H1 (cell line): ENCODE results near the gene MDM1. TPM values are rescaled to one million over a fixed set of nuclear protein-coding genes. Genes with fewer than 3 reads are reported as not detected.

Source experiments
- CTCF ChIA-PET: fragments of 300-600 bp; sonication (Branson Sonifier 250); formaldehyde crosslinking; loops from one replicate; lab custom pipeline; 2021; ENCODE audit not compliant: partially characterized antibody; lab: Charles Lee
- POLR2A ChIA-PET: fragments of 300-600 bp; sonication (Branson Sonifier 250); formaldehyde crosslinking; loops from one replicate; lab custom pipeline; 2021; ENCODE audit warnings: inconsistent platforms; ENCODE audit not compliant: partially characterized antibody; lab: Charles Lee
- DNase-seq, 2 experiments: peaks; one replicate each; pipeline versions ENCODE4 v3.0.0 to v3.0.0-alpha.2; 2010 to 2022; ENCODE audit warnings: low spot score in 2 of 2, low read depth in 1 of 2, mixed read lengths in 1 of 2
- FAIRE-seq: peaks from 2 replicates; lab custom pipeline; 2011; peaks lifted over from hg19 to GRCh38; lab: Jason Lieb, UNC
- H2AFZ ChIP-seq: 2 replicates; pipeline ENCODE4 v1.8.1; 2012; ENCODE audit warnings: low read length, inconsistent platforms
- H2AK5ac ChIP-seq: 2 replicates; pipeline ENCODE4 v1.6.1; 2013; ENCODE audit warnings: low read depth, low read length
- H2BK120ac ChIP-seq: replicated peaks from 2 replicates; pipeline ENCODE3; 2013; ENCODE audit warnings: low read depth, low read length, inconsistent platforms
- H2BK12ac ChIP-seq: 2 replicates; pipeline ENCODE4 v1.6.1; 2013; ENCODE audit warnings: low read depth, low read length
- H2BK15ac ChIP-seq: 2 replicates; pipeline ENCODE4 v1.6.1; 2013; ENCODE audit warnings: low read length
- H2BK20ac ChIP-seq: 2 replicates; pipeline ENCODE4 v1.6.1; 2013; ENCODE audit warnings: low read length
- H2BK5ac ChIP-seq: 2 replicates; pipeline ENCODE4 v1.6.1; 2013; ENCODE audit warnings: low read depth, low read length
- H3K14ac ChIP-seq: 2 replicates; pipeline ENCODE4 v1.6.1; 2013; ENCODE audit warnings: inconsistent platforms; ENCODE audit not compliant: insufficient read length
- H3K18ac ChIP-seq: 2 replicates; pipeline ENCODE4 v1.6.1; 2013; ENCODE audit warnings: low read length; ENCODE audit errors: extremely low read depth
- H3K23ac ChIP-seq: 2 replicates; pipeline ENCODE4 v1.6.1; 2013; ENCODE audit warnings: inconsistent platforms; ENCODE audit not compliant: insufficient read length
- H3K23me2 ChIP-seq: 2 replicates; pipeline ENCODE4 v1.6.1; 2013; ENCODE audit warnings: low read depth, low read length
- H3K27ac ChIP-seq: 2 replicates; pipeline ENCODE4 v1.6.1; 2011; ENCODE audit warnings: low read depth, low read length, inconsistent platforms
- H3K27me3 ChIP-seq, 4 experiments: replicated peaks in 1 of 4; 1 replicate in 1 of 4; 2 replicates in 3 of 4; pipeline versions ENCODE4 v1.6.1 to v1.8.1; 2011 to 2013; ENCODE audit warnings: low read length in 3 of 4, mild to moderate bottlenecking in 3 of 4, inconsistent platforms in 2 of 4, mixed read lengths in 2 of 4, moderate library complexity in 1 of 4; ENCODE audit not compliant: control insufficient read depth in 3 of 4, insufficient read depth in 3 of 4; ENCODE audit errors: extremely low read depth in 1 of 4
- H3K36me3 ChIP-seq, 4 experiments: 2 replicates each; pipeline versions ENCODE4 v1.6.1 to v1.8.1; 2011 to 2013; ENCODE audit warnings: mild to moderate bottlenecking in 4 of 4, low read length in 3 of 4, moderate library complexity in 2 of 4, control low read depth in 1 of 4, inconsistent platforms in 1 of 4; ENCODE audit not compliant: insufficient read depth in 4 of 4, control insufficient read depth in 2 of 4
- H3K4ac ChIP-seq: replicated peaks from 2 replicates; pipeline ENCODE3; 2013; ENCODE audit warnings: low read length, low read depth, mixed read lengths, inconsistent platforms; ENCODE audit not compliant: insufficient read length
- H3K4me1 ChIP-seq, 4 experiments: replicated peaks in 1 of 4; 1 replicate in 1 of 4; 2 replicates in 3 of 4; pipeline versions ENCODE4 v1.6.1 to v1.8.1; 2011 to 2013; ENCODE audit warnings: low read length in 3 of 4, inconsistent platforms in 2 of 4, mixed read lengths in 1 of 4; ENCODE audit not compliant: insufficient read depth in 4 of 4, control insufficient read depth in 3 of 4
- H3K4me2 ChIP-seq, 2 experiments: 2 replicates each; pipeline versions ENCODE4 v1.6.1 to v1.8.1; 2011 to 2013; ENCODE audit warnings: low read depth in 2 of 2, low read length in 2 of 2, control low read depth in 1 of 2, inconsistent platforms in 1 of 2, mild to moderate bottlenecking in 1 of 2; ENCODE audit not compliant: insufficient read depth in 1 of 2
- H3K4me3 ChIP-seq, 4 experiments: fragments of 200-600, 300-600 bp in 1 of 4; sonication (generic), shearing (Covaris generic), sonication (Bioruptor Twin) in 1 of 4; 2 replicates each; pipeline versions ENCODE4 v1.5.1 to v1.8.1; 2011 to 2016; ENCODE audit warnings: low read length in 4 of 4, low read depth in 3 of 4, control low read depth in 2 of 4, inconsistent platforms in 2 of 4, mild to moderate bottlenecking in 2 of 4, mixed read lengths in 1 of 4, moderate library complexity in 1 of 4; ENCODE audit not compliant: insufficient read depth in 2 of 4; ENCODE audit errors: extremely low read depth in 1 of 4
- H3K56ac ChIP-seq: replicated peaks from 2 replicates; pipeline ENCODE3; 2013; ENCODE audit warnings: low read depth, mild to moderate bottlenecking, mixed read lengths, low read length, inconsistent platforms; ENCODE audit not compliant: insufficient read length
- H3K79me1 ChIP-seq: 2 replicates; pipeline ENCODE4 v1.6.1; 2013; ENCODE audit warnings: low read depth, low read length, control low read depth
- H3K79me2 ChIP-seq, 2 experiments: 2 replicates each; pipeline versions ENCODE4 v1.6.1 to v1.8.1; 2012 to 2013; ENCODE audit warnings: low read length in 2 of 2, mild to moderate bottlenecking in 2 of 2, inconsistent platforms in 1 of 2; ENCODE audit not compliant: insufficient read depth in 2 of 2, control insufficient read depth in 1 of 2
- H3K9ac ChIP-seq, 4 experiments: replicated peaks in 1 of 4; 1 replicate in 1 of 4; 2 replicates in 3 of 4; pipeline versions ENCODE4 v1.6.1 to v1.8.1; 2011 to 2013; ENCODE audit warnings: low read depth in 3 of 4, low read length in 3 of 4, control low read depth in 2 of 4, mild to moderate bottlenecking in 2 of 4, moderate library complexity in 2 of 4, inconsistent platforms in 1 of 4; ENCODE audit errors: extremely low read depth in 1 of 4
- H3K9me3 ChIP-seq, 2 experiments: 2 replicates each; pipeline versions ENCODE4 v1.6.1 to v1.8.1; 2012 to 2013; ENCODE audit warnings: mild to moderate bottlenecking in 2 of 2, moderate library complexity in 2 of 2, control low read depth in 1 of 2, inconsistent platforms in 1 of 2, low read depth in 1 of 2, low read length in 1 of 2, mixed read lengths in 1 of 2; ENCODE audit not compliant: insufficient read depth in 2 of 2
- H4K20me1 ChIP-seq, 2 experiments: replicated peaks in 1 of 2; 2 replicates each; pipeline versions ENCODE3 to v1.8.1; 2011 to 2013; ENCODE audit warnings: inconsistent platforms in 2 of 2, low read length in 2 of 2, mild to moderate bottlenecking in 1 of 2; ENCODE audit not compliant: insufficient read depth in 2 of 2, control insufficient read depth in 1 of 2
- H4K5ac ChIP-seq: 2 replicates; pipeline ENCODE4 v1.6.1; 2013; ENCODE audit warnings: low read length, low read depth, mixed read lengths, inconsistent platforms; ENCODE audit not compliant: insufficient read length
- H4K8ac ChIP-seq: 2 replicates; pipeline ENCODE4 v1.8.0; 2013; ENCODE audit warnings: mild to moderate bottlenecking, moderate library complexity, low read length, inconsistent platforms; ENCODE audit not compliant: insufficient read depth; ENCODE audit errors: extremely low read depth
- H4K91ac ChIP-seq: replicated peaks from 2 replicates; pipeline ENCODE3; 2013; ENCODE audit warnings: low read length, mixed read lengths, inconsistent platforms; ENCODE audit not compliant: insufficient read length
- WGBS, 2 experiments: shearing (Covaris generic) in 1 of 2; methylation state at CpG; one replicate each; pipeline versions ENCODE4 v1.1.6 to v1.1.7; 2013 to 2015; ENCODE audit warnings: low lambda C conversion rate in 2 of 2, mixed read lengths in 2 of 2, inconsistent platforms in 1 of 2, low coverage in 1 of 2, missing lambda C conversion rate in 1 of 2; ENCODE audit not compliant: insufficient replicate concordance in 2 of 2, insufficient coverage in 1 of 2, insufficient read length in 1 of 2; ENCODE audit errors: extremely low coverage in 1 of 2, missing lambda C conversion rate in 1 of 2; 5-methylcytosine and 5-hydroxymethylcytosine counted together
- polyA plus RNA-seq, 7 experiments: library from polyadenylated mRNA; depleted of rRNA in 3 of 7; stranded (reverse) in 5 of 7; unstranded in 2 of 7; fragments of >200 nt in 5 of 7; fragments of 200-250 nt in 2 of 7; gene quantifications; 1 replicate in 5 of 7; 2 replicates in 1 of 7; 4 replicates in 1 of 7; pipeline versions ENCODE4 v1.2.1 to v1.2.3, GENCODE V29; 2011 to 2013; ENCODE audit warnings: missing spikeins in 2 of 7, mixed read lengths in 2 of 7
- total RNA-seq: library from RNA; stranded (reverse); fragmentation: NEBNext Ultra II Directional; extraction: Animal tissue kit (Norgen Biotek cat#: 25700); gene quantifications from 2 replicates; pipeline ENCODE4 v1.2.1, GENCODE V29; 2021
- TF ChIP-seq, protein P1 (sequence below): IDR thresholded peaks from 2 replicates; pipeline ENCODE4 v1.6.1; 2011; ENCODE audit warnings: low read depth, mild to moderate bottlenecking, low read length; ENCODE audit not compliant: insufficient read depth
- TF ChIP-seq, protein P2 (sequence below): IDR thresholded peaks from 2 replicates; pipeline ENCODE4 v1.6.1; 2011; ENCODE audit warnings: low read length, improper control_type of control experiment

MDM1 gene
- total and polyA plus RNA-seq, 2 of the 8 experiments (the other 6 are each of a cell fraction or from before 2014, with no cell fraction given), result 3.1 to 10.7 TPM

DNA sequence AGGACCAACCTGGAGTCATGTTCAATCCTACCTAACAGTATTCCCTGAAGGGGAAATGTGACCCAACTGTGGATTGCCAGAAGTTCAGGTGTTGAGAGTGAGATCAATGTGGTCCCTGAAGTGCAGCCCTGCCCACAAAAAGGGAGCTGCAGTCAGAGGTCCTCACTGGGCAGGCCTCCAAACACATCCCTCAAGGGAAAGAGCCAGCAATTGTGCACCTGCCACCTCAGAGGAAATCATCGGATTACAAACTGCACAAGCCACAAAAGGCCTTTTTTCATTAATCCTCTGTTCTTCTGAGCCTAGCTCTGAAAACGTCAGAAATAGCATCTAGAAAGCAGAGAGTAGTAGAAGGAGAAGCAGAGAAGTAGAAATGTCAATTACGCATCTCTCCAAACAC is 10.8 kb upstream of the MDM1 start:
- Histone ChIP-seq H3K27me3 (peaks cover 0 to 5% (median 0%) of the 10 kb centered on the region in 4 experiments; a peak in 1 of 7 replicates), H2BK15ac (no peak overlapping the region), H2BK5ac (no peak overlapping the region), H3K4me1 (peaks cover 0 to 5% (median 3%) of the 10 kb centered on the region in 4 experiments; a peak in 4 of 7 replicates), H3K79me2 (no peaks in the 10 kb centered on the region), H4K20me1 (no peaks in the 10 kb centered on the region), H3K4me2 (no peak overlapping the region; a peak in 1 of 4 replicates), H2BK20ac (no peak overlapping the region), H2BK120ac (no peak overlapping the region), H3K27ac (no peak overlapping the region), H4K5ac (no peak overlapping the region), H4K91ac (no peak overlapping the region), H4K8ac (no peak overlapping the region), H3K23me2 (no peaks in the 10 kb centered on the region), H3K36me3 (no peaks in the 10 kb centered on the region), H3K14ac (no peak overlapping the region), H3K4me3 (no peak overlapping the region), H3K9me3 (no peaks in the 10 kb centered on the region), H3K23ac (no peak overlapping the region), H3K18ac (no peak overlapping the region)
- CTCF ChIA-PET, result interaction anchor here (1.6 kb wide), 1 partner anchor 11 kb away, joined by 5 read pairs; the partner anchor contains the start of gene MDM1
- 88% methylated on average over 3 of the region's 3 CpGs; no CpG with 5 or more reads in 1 of the 2 experiments for WGBS, 2 experiments
- FAIRE-seq (no peak), DNase-seq (no peak)
- TF ChIP-seq, protein P1, sequence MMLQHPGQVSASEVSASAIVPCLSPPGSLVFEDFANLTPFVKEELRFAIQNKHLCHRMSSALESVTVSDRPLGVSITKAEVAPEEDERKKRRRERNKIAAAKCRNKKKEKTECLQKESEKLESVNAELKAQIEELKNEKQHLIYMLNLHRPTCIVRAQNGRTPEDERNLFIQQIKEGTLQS, result no peak
- TF ChIP-seq, protein P2, sequence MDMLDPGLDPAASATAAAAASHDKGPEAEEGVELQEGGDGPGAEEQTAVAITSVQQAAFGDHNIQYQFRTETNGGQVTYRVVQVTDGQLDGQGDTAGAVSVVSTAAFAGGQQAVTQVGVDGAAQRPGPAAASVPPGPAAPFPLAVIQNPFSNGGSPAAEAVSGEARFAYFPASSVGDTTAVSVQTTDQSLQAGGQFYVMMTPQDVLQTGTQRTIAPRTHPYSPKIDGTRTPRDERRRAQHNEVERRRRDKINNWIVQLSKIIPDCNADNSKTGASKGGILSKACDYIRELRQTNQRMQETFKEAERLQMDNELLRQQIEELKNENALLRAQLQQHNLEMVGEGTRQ, result no peak
- TF ChIP-seq, all 59 proteins: peak for 0
- Histone ChIP-seq H2AFZ (no peak overlapping the region), H3K56ac (no peak overlapping the region), H2AK5ac (no peak overlapping the region), H3K4ac (no peak overlapping the region), H3K79me1 (no peaks in the 10 kb centered on the region), H2BK12ac (no peak overlapping the region), H3K9ac (no peak overlapping the region)
- POLR2A ChIA-PET, result interaction anchor here (1.2 kb wide), 1 partner anchor 12 kb away, joined by 3 read pairs; no protein-coding TSS in a partner anchor
